DND-41 (cell line): Measurements from ENCODE around the gene ZNF343.
A peak's percentile ranks its signal among the peaks of the same experiment; 100 is the strongest.
"Not testable (repeated sequence)": the region's sequence is repeated elsewhere in the genome, so short reads cannot be mapped to it uniquely, and the experiment has no call there.

Source experiments
- ATAC-seq: fragments of 200-7000 bp; cut with Tn5 transposase; 3 replicates; pipeline ENCODE4 v1.9.1; 2021; ENCODE audit warnings: low read depth; ENCODE audit not compliant: insufficient read depth
- DNase-seq: peaks from one replicate; pipeline ENCODE4 v3.0.0-alpha.2; 2020
- H2AFZ ChIP-seq: 2 replicates; pipeline ENCODE4 v1.6.0; 2012; ENCODE audit warnings: low read depth, low read length
- H3K27ac ChIP-seq: 2 replicates; pipeline ENCODE4 v1.5.1; 2012; ENCODE audit warnings: low read length, inconsistent platforms
- H3K27me3 ChIP-seq: fragments of 200-600 bp; sonication (generic); 2 replicates; pipeline ENCODE4 v1.6.0; 2012; ENCODE audit warnings: low read length, mild to moderate bottlenecking, inconsistent platforms; ENCODE audit not compliant: insufficient read depth, poor library complexity
- H3K36me3 ChIP-seq: 2 replicates; pipeline ENCODE4 v1.5.1; 2012; ENCODE audit warnings: low read length, inconsistent platforms; ENCODE audit not compliant: insufficient read depth
- H3K4me1 ChIP-seq: 2 replicates; pipeline ENCODE4 v1.5.1; 2012; ENCODE audit warnings: mild to moderate bottlenecking, low read length; ENCODE audit not compliant: insufficient read depth
- H3K4me2 ChIP-seq: 2 replicates; pipeline ENCODE4 v1.6.0; 2012; ENCODE audit warnings: mild to moderate bottlenecking, moderate library complexity, low read length, inconsistent platforms; ENCODE audit not compliant: insufficient read depth
- H3K4me3 ChIP-seq, 2 experiments: fragments of 200-600 bp in 1 of 2; shearing (Covaris generic) in 1 of 2; 2 replicates each; pipeline ENCODE4 v1.5.1; 2012 to 2016; ENCODE audit warnings: inconsistent platforms in 2 of 2, low read length in 2 of 2, mild to moderate bottlenecking in 2 of 2, low read depth in 1 of 2, moderate library complexity in 1 of 2
- H3K79me2 ChIP-seq: 2 replicates; pipeline ENCODE4 v1.6.0; 2012; ENCODE audit warnings: low read length, inconsistent platforms; ENCODE audit not compliant: insufficient read depth
- H3K9ac ChIP-seq: 2 replicates; pipeline ENCODE4 v1.6.0; 2012; ENCODE audit warnings: low read depth, mild to moderate bottlenecking, inconsistent platforms, low read length, moderate library complexity
- H3K9me3 ChIP-seq: 2 replicates; pipeline ENCODE4 v1.5.1; 2012; ENCODE audit warnings: low read length, moderate library complexity, mild to moderate bottlenecking, inconsistent platforms; ENCODE audit not compliant: insufficient read depth, severe bottlenecking
- H4K20me1 ChIP-seq: 2 replicates; pipeline ENCODE4 v1.6.0; 2012; ENCODE audit warnings: low read length; ENCODE audit not compliant: insufficient read depth
- CTCF ChIP-seq: IDR thresholded peaks from 2 replicates; pipeline ENCODE4 v1.5.1; 2012; ENCODE audit warnings: borderline replicate concordance, low read length, moderate library complexity, mild to moderate bottlenecking; ENCODE audit not compliant: poor library complexity, severe bottlenecking; ENCODE audit errors: extremely low read depth
- EZH2 ChIP-seq: IDR thresholded peaks from 3 replicates; pipeline ENCODE4 v1.6.1; 2012; ENCODE audit warnings: borderline replicate concordance, low read depth, mild to moderate bottlenecking, moderate library complexity, low read length, inconsistent platforms; ENCODE audit not compliant: severe bottlenecking

The ZNF343 gene

DNA sequence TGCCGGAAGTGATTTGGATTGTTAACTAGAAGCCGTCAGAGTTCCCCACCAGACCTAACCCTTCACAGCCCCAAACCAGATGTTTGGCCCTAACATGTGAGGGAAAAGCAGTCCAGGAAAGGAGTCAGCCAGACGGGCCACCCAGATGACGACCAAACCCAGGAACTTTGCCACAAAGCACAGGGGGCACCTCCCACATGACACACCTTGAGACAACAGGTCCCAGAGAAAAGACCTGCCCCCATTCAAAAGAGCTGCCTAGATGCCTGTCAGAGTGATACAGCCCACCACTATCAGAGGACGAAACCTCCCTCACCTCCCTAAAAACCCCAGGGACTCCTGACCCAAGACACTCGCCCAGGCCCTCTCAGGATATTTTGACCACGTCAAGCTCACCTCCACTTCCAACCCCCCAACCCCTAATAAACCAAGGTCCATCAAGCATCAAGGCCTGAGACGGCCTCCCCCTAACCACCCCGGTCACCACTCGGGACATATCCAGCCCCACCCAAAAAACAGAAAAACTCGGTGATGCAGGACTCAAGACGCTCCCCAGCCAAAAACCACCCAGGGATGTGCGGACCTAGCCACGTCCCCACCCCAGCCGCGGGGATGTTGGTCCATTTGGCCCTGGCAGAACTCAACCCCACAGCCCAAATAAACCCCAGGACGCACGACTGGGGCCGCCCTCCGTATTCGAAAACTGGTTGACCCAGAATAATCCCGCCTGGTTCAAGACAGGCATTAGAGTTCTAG lies 662 bp downstream of the ZNF343 start:
- Histone ChIP-seq H3K27ac (peak overlapping the region; percentile 98), H2AFZ (peak overlapping the region; percentile 100), H3K9me3 (no peaks in the 10 kb centered on the region), H3K27me3 (no peaks in the 10 kb centered on the region), H3K79me2 (peaks cover 19% of the 10 kb centered on the region), H3K36me3 (no peaks in the 10 kb centered on the region), H3K9ac (peak overlapping the region; percentile 79), H3K4me3 (peak overlapping the region; percentile 61 to 89), H4K20me1 (no peaks in the 10 kb centered on the region), H3K4me1 (peaks cover 23% of the 10 kb centered on the region), H3K4me2 (peak overlapping the region; percentile 96)
- DNase-seq, result no peak
- no peak for TF ChIP-seq EZH2
- no peak for TF ChIP-seq CTCF
- ATAC-seq, result peak; percentile 1; the same call in 1 of the 3 replicates

- TF ChIP-seq EZH2 (no peak), CTCF (no peak)
- H3K9me3 ChIP-seq, result no peaks in the 10 kb centered on the region
- no peak overlapping the region for H3K27ac ChIP-seq
- no peaks in the 10 kb centered on the region for H3K27me3 ChIP-seq
- H3K4me3 ChIP-seq, result peak overlapping the region in 1 of 2 experiments; percentile 89; a peak in 1 of 4 replicates
- DNase-seq (no peak), ATAC-seq (no peak)
- peak overlapping the region; percentile 96 for H3K4me2 ChIP-seq
- H3K79me2 ChIP-seq, result peaks cover 19% of the 10 kb centered on the region
- no peak overlapping the region for H2AFZ ChIP-seq
- H3K4me1 ChIP-seq, result peaks cover 23% of the 10 kb centered on the region
- H3K36me3 ChIP-seq, result no peaks in the 10 kb centered on the region
- H4K20me1 ChIP-seq, result no peaks in the 10 kb centered on the region
- peak overlapping the region; percentile 79 for H3K9ac ChIP-seq
These were observed 1.3 kb downstream of the ZNF343 start for GRCh38 chr20:2507464-2507863.

DNA sequence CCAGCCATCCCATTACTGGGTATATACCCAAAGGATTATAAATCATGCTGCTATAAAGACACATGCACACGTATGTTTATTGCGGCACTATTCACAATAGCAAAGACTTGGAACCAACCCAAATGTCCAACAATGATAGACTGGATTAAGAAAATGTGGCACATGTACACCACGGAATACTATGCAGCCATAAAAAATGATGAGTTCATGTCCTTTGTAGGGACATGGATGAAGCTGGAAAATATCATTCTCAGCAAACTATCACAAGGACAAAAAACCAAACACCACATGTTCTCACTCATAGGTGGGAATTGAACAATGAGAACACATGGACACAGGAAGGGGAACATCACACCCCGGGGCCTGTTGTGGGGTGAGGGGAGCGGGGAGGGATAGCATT lies 2.3 kb downstream of the ZNF343 start:
- H2AFZ ChIP-seq, H3K36me3 ChIP-seq, ATAC-seq, H3K9me3 ChIP-seq, H3K4me3 ChIP-seq, H3K27me3 ChIP-seq, DNase-seq, H3K9ac ChIP-seq, H3K4me2 ChIP-seq, H3K27ac ChIP-seq, H4K20me1 ChIP-seq: not testable (repeated sequence)
- H3K79me2 ChIP-seq, result peaks cover 19% of the 10 kb centered on the region
- H3K4me1 ChIP-seq, result peaks cover 23% of the 10 kb centered on the region

GRCh38 chr20:2504803-2505202 lies 3.9 kb downstream of the ZNF343 start:
- not testable (repeated sequence) for H3K9ac ChIP-seq, H3K9me3 ChIP-seq, H2AFZ ChIP-seq, ATAC-seq, H3K4me2 ChIP-seq, H3K4me3 ChIP-seq, H3K27me3 ChIP-seq, DNase-seq, H3K27ac ChIP-seq, H4K20me1 ChIP-seq
- Histone ChIP-seq H3K79me2 (peaks cover 25% of the 10 kb centered on the region), H3K36me3 (peaks cover 10% of the 10 kb centered on the region), H3K4me1 (peaks cover 19% of the 10 kb centered on the region)

DNA sequence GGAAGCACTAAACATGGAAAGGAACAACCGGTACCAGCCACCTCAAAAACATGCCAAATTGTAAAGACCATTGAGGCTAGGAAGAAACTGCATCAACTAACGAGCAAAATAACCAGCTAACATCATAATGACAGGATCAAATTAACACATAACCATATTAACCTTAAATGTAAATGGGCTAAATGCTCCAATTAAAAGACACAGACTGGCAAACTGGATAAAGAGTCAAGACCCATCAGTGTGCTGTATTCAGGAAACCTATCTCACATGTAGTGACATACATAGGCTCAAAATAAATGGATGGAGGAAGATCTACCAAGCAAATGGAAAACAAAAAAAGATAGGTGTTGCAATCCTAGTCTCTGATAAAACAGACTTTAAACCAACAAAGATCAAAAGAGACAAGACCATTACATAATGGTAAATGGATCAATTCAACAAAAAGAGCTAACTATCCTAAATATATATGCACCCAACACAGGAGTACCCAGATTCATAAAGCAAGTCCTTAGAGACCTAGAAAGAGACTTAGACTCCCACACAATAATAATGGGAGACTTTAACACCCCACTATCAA lies 5.8 kb downstream of the ZNF343 start:
- not testable (repeated sequence) for H3K4me1 ChIP-seq, ATAC-seq, DNase-seq, H3K9ac ChIP-seq, H3K27ac ChIP-seq, H3K4me3 ChIP-seq, H4K20me1 ChIP-seq, H2AFZ ChIP-seq, H3K9me3 ChIP-seq, H3K27me3 ChIP-seq, H3K4me2 ChIP-seq
- H3K36me3 ChIP-seq, result peaks cover 21% of the 10 kb centered on the region
- H3K79me2 ChIP-seq, result peaks cover 15% of the 10 kb centered on the region
